Suprapubic skin (tissue), 3 donors: Measurements from ENCODE around the gene APRT.

Experiments used
- CTCF ChIP-seq, 2 donors: fragments of 200-600 bp in 1 of 2; fragments of 450-650 bp in 1 of 2; sonication (generic) in 1 of 2; IDR thresholded peaks; one replicate each; pipeline ENCODE4 v1.5.1; 2016 to 2019; ENCODE audit warnings: antibody characterized with exemption in 2 of 2, mild to moderate bottlenecking in 1 of 2, moderate library complexity in 1 of 2
- EP300 ChIP-seq: sonication (generic); formaldehyde crosslinking; IDR thresholded peaks from one replicate; pipeline ENCODE4 v1.6.1; 2017; ENCODE audit warnings: antibody characterized with exemption
- POLR2A ChIP-seq, 2 donors: fragments of 450-650 bp; IDR thresholded peaks; one replicate each; pipeline ENCODE4 v1.6.1; 2017; ENCODE audit warnings: antibody characterized with exemption in 2 of 2, mild to moderate bottlenecking in 2 of 2, moderate library complexity in 2 of 2

- TF ChIP-seq CTCF (IDR thresholded peaks at IDR 0.05) = no peak
- no peak for TF ChIP-seq EP300
- TF ChIP-seq POLR2A (IDR thresholded peaks at IDR 0.05) = no peak
Measured at GRCh38 chr16:88814144-88814502, 2.4 kb upstream of the APRT start.
